Naive thymus-derived CD4-positive, alpha-beta T cell (primary cell): ENCODE data around the gene NRXN2. TPM values are rescaled to one million over a fixed set of nuclear protein-coding genes. Genes with fewer than 3 reads are reported as not detected.

ENCODE experiments used
- ATAC-seq: fragments of 150-1000 bp; cut with Tn5 transposase; 2 replicates; pipeline ENCODE4 v1.10.0; 2021; ENCODE audit warnings: mild to moderate bottlenecking, moderate library complexity
- CTCF ChIA-PET: fragments of 350-600 bp; sonication (Branson Sonifier 250); formaldehyde crosslinking; loops from one replicate; lab custom pipeline; 2021; ENCODE audit warnings: antibody characterized with exemption; lab: Charles Lee
- POLR2A ChIA-PET: fragments of 350-600 bp; sonication (Branson Sonifier 250); formaldehyde crosslinking; loops from one replicate; lab custom pipeline; 2021; ENCODE audit warnings: antibody characterized with exemption, inconsistent platforms; lab: Charles Lee
- DNase-seq, 9 donors: peaks; one replicate each; pipeline versions ENCODE4 v3.0.0 to v3.0.0-alpha.2; 2020 to 2022; ENCODE audit warnings: mixed read lengths in 1 of 9
- H3K27ac ChIP-seq: one replicate; pipeline ENCODE4 v1.7.0; 2013; ENCODE audit warnings: mild to moderate bottlenecking, low read depth, low read length, moderate library complexity
- H3K27me3 ChIP-seq, 2 donors: one replicate each; pipeline ENCODE4 v1.7.0; 2013; ENCODE audit warnings: low read length in 2 of 2, mild to moderate bottlenecking in 2 of 2, moderate library complexity in 2 of 2; ENCODE audit not compliant: control insufficient read depth in 2 of 2, insufficient read depth in 2 of 2
- H3K36me3 ChIP-seq, 3 experiments: 1 replicate in 2 of 3; 2 replicates in 1 of 3; pipeline ENCODE4 v1.7.0; 2013; ENCODE audit warnings: low read length in 3 of 3, mild to moderate bottlenecking in 3 of 3, moderate library complexity in 1 of 3; ENCODE audit not compliant: insufficient read depth in 3 of 3, control insufficient read depth in 2 of 3
- H3K4me1 ChIP-seq, 2 donors: one replicate each; pipeline ENCODE4 v1.7.0; 2013; ENCODE audit warnings: low read length in 2 of 2, mild to moderate bottlenecking in 2 of 2, moderate library complexity in 1 of 2; ENCODE audit not compliant: control insufficient read depth in 2 of 2, insufficient read depth in 2 of 2
- H3K4me3 ChIP-seq: 2 replicates; pipeline ENCODE4 v1.7.0; 2013; ENCODE audit warnings: mild to moderate bottlenecking, low read length
- H3K9me3 ChIP-seq, 3 experiments: 1 replicate in 2 of 3; 2 replicates in 1 of 3; pipeline ENCODE4 v1.7.0; 2013; ENCODE audit warnings: low read length in 3 of 3; ENCODE audit not compliant: control insufficient read depth in 2 of 3
- H3K27ac Mint-ChIP-seq, 9 donors: one replicate each; pipeline ENCODE4 v1.8.0; 2020 to 2022; ENCODE audit warnings: mixed read lengths in 9 of 9, mild to moderate bottlenecking in 8 of 9, moderate library complexity in 5 of 9, inconsistent platforms in 2 of 9
- H3K27me3 Mint-ChIP-seq, 5 donors: one replicate each; pipeline ENCODE4 v1.8.0; 2021 to 2022; ENCODE audit warnings: mixed read lengths in 5 of 5, mild to moderate bottlenecking in 1 of 5
- H3K36me3 Mint-ChIP-seq, 5 donors: one replicate each; pipeline ENCODE4 v1.8.0; 2020 to 2022; ENCODE audit warnings: mixed read lengths in 5 of 5, mild to moderate bottlenecking in 3 of 5, inconsistent platforms in 1 of 5
- H3K4me1 Mint-ChIP-seq, 7 donors: one replicate each; pipeline ENCODE4 v1.8.0; 2020 to 2022; ENCODE audit warnings: mixed read lengths in 7 of 7, mild to moderate bottlenecking in 3 of 7, inconsistent platforms in 1 of 7
- H3K4me3 Mint-ChIP-seq, 10 donors: one replicate each; pipeline ENCODE4 v1.8.0; 2020 to 2022; ENCODE audit warnings: mild to moderate bottlenecking in 10 of 10, mixed read lengths in 10 of 10, moderate library complexity in 6 of 10, inconsistent platforms in 2 of 10
- H3K9me3 Mint-ChIP-seq, 11 donors: one replicate each; pipeline ENCODE4 v1.8.0; 2020 to 2022; ENCODE audit warnings: mixed read lengths in 11 of 11, mild to moderate bottlenecking in 4 of 11, inconsistent platforms in 1 of 11, moderate library complexity in 1 of 11
- intact Hi-C, 2 donors: fragments of 100-400 bp; cut with micrococcal nuclease; formaldehyde crosslinking; loops; one replicate each; pipeline ENCODE4 v1.15.1; 2023
- polyA plus RNA-seq, 2 donors: library from polyadenylated mRNA; unstranded; fragments of 300-500 nt; fragmentation: Illumina TruSeq; gene quantifications; one replicate each; pipeline ENCODE4 v1.2.3, GENCODE V29; 2021
- total RNA-seq, 6 experiments: library from RNA in 5 of 6; stranded (reverse) in 5 of 6; gene quantifications; 1 replicate in 5 of 6; 2 replicates in 1 of 6; pipeline ENCODE4 v1.2.3 and lab custom pipeline; 2021 to 2026

NRXN2 gene
- total and polyA plus RNA-seq, 7 experiments from 2014 or later, result 0.07 to 0.71 (median 0.27) TPM; not detected in 4

- POLR2A ChIA-PET, result interaction anchor here (0.6 to 39.7 kb wide), 12 partner anchors 0 to 794 kb away, joined by 3 to 1956 read pairs (median 4); partner anchors contain the start of genes FAU, MAP4K2, MRPL49 and PYGM
- Histone ChIP-seq H3K27me3 (no peaks in the 10 kb centered on the region), H3K27ac (peak overlapping the region; percentile 60), H3K4me1 (peaks cover 65 to 89% of the 10 kb centered on the region in 2 donors), H3K9me3 (no peaks in the 10 kb centered on the region), H3K36me3 (peaks cover 33 to 63% (median 38%) of the 10 kb centered on the region in 3 experiments), H3K4me3 (peak overlapping the region; percentile 41)
- Mint-ChIP-seq H3K4me3 (peak overlapping the region; percentile 81 to 96 (median 84)), H3K4me1 (peaks cover 73 to 98% (median 95%) of the 10 kb centered on the region in 7 donors), H3K27ac (peak overlapping the region; percentile 87 to 97 (median 92)), H3K27me3 (no peaks in the 10 kb centered on the region), H3K36me3 (peaks cover 30 to 63% (median 57%) of the 10 kb centered on the region in 5 donors), H3K9me3 (peaks cover 0 to 9% (median 0%) of the 10 kb centered on the region in 11 donors)
- ATAC-seq (no peak), DNase-seq (no peak)
- CTCF ChIA-PET, result interaction anchor here (0.8 to 19.1 kb wide), 7 partner anchors 10 to 120 kb away, joined by 3 to 305 read pairs (median 4); partner anchors contain the start of genes RASGRP2 and SF1
- intact Hi-C loops, result loop anchor here in 1 of 2 donors (1.0 kb wide), 2 partner anchors 14 to 21 kb away; partner anchors contain the start of gene SF1
Measured at GRCh38 chr11:64764753-64765152, 41.8 kb upstream of the NRXN2 start.

GRCh38 chr11:64764040-64764611, 41.1 kb upstream of the NRXN2 start:
- intact Hi-C loops, result loop anchor here in 1 of 2 donors (1.0 kb wide), 2 partner anchors 14 to 21 kb away; partner anchors contain the start of gene SF1
- POLR2A ChIA-PET, result interaction anchor here (0.7 to 39.7 kb wide), 14 partner anchors 1 to 371 kb away, joined by 3 to 1956 read pairs (median 3); partner anchors contain the start of genes FAU, MAP4K2, MEN1 and MRPL49
- peak overlapping the region; percentile 41 for H3K4me3 ChIP-seq

GRCh38 chr11:64763526-64764039, 40.6 kb upstream of the NRXN2 start:
- Histone ChIP-seq H3K9me3 (no peaks in the 10 kb centered on the region), H3K27ac (peak overlapping the region; percentile 60), H3K36me3 (peaks cover 21 to 51% (median 26%) of the 10 kb centered on the region in 3 experiments), H3K27me3 (no peaks in the 10 kb centered on the region), H3K4me1 (peaks cover 69 to 90% of the 10 kb centered on the region in 2 donors), H3K4me3 (peak overlapping the region; percentile 41)
- CTCF ChIA-PET, result interaction anchor here (0.7 to 19.1 kb wide), 10 partner anchors 8 to 86 kb away, joined by 3 to 305 read pairs (median 4); partner anchors contain the start of genes RASGRP2 and SF1
- DNase-seq (peak in 1 of 9 donors; percentile 26), ATAC-seq (no peak)
- H3K27ac Mint-ChIP-seq, result peak overlapping the region; percentile 87 to 97 (median 92)
- peaks cover 21 to 52% (median 46%) of the 10 kb centered on the region in 5 donors for H3K36me3 Mint-ChIP-seq
- peak overlapping the region; percentile 81 to 96 (median 84) for H3K4me3 Mint-ChIP-seq
- intact Hi-C loops, result loop anchor here in 1 of 2 donors (1.0 kb wide), 2 partner anchors 15 to 20 kb away; partner anchors contain the start of gene SF1
- POLR2A ChIA-PET, result interaction anchor here (0.6 to 39.7 kb wide), 17 partner anchors 1 to 371 kb away, joined by 3 to 1956 read pairs (median 4); partner anchors contain the start of genes FAU, MAP4K2, MEN1 and MRPL49
- peaks cover 0 to 9% (median 0%) of the 10 kb centered on the region in 11 donors for H3K9me3 Mint-ChIP-seq
- H3K27me3 Mint-ChIP-seq, result no peaks in the 10 kb centered on the region
- peaks cover 69 to 95% (median 88%) of the 10 kb centered on the region in 7 donors for H3K4me1 Mint-ChIP-seq

More at GRCh38 chr11:64764040-64764611, 41.1 kb upstream of the NRXN2 start:
- peaks cover 69 to 90% of the 10 kb centered on the region in 2 donors for H3K4me1 ChIP-seq
- ATAC-seq (peak; percentile 50), DNase-seq (peak in 7 of 9 donors; percentile 71 to 85 (median 80))
- H3K9me3 Mint-ChIP-seq, result peaks cover 0 to 9% (median 0%) of the 10 kb centered on the region in 11 donors
- CTCF ChIA-PET, result interaction anchor here (0.7 to 19.1 kb wide), 10 partner anchors 11 to 121 kb away, joined by 3 to 305 read pairs (median 4); partner anchors contain the start of genes RASGRP2 and SF1
- peak overlapping the region; percentile 87 to 97 (median 92) for H3K27ac Mint-ChIP-seq
- H3K27me3 ChIP-seq, result no peaks in the 10 kb centered on the region
- peaks cover 26 to 57% (median 31%) of the 10 kb centered on the region in 3 experiments for H3K36me3 ChIP-seq
- H3K36me3 Mint-ChIP-seq, result peaks cover 25 to 57% (median 51%) of the 10 kb centered on the region in 5 donors
- H3K9me3 ChIP-seq, result no peaks in the 10 kb centered on the region
- peak overlapping the region; percentile 81 to 96 (median 84) for H3K4me3 Mint-ChIP-seq
- peak overlapping the region; percentile 60 for H3K27ac ChIP-seq
- H3K4me1 Mint-ChIP-seq, result peaks cover 71 to 98% (median 92%) of the 10 kb centered on the region in 7 donors
- no peaks in the 10 kb centered on the region for H3K27me3 Mint-ChIP-seq

- peaks cover 20 to 46% (median 39%) of the 10 kb centered on the region in 5 donors for H3K36me3 Mint-ChIP-seq
- H3K27ac Mint-ChIP-seq, result peak overlapping the region; percentile 87 to 97 (median 92)
- Histone ChIP-seq H3K9me3 (no peaks in the 10 kb centered on the region), H3K27ac (peak overlapping the region; percentile 60), H3K36me3 (peaks cover 14 to 45% (median 19%) of the 10 kb centered on the region in 3 experiments), H3K4me1 (peaks cover 66 to 90% of the 10 kb centered on the region in 2 donors), H3K27me3 (no peaks in the 10 kb centered on the region), H3K4me3 (peak overlapping the region; percentile 41)
- ATAC-seq, result peak; percentile 5
- peak in 4 of 9 donors; percentile 28 to 48 (median 43) for DNase-seq
- peaks cover 0 to 9% (median 0%) of the 10 kb centered on the region in 11 donors for H3K9me3 Mint-ChIP-seq
- peaks cover 62 to 92% (median 81%) of the 10 kb centered on the region in 7 donors for H3K4me1 Mint-ChIP-seq
- H3K4me3 Mint-ChIP-seq, result peak overlapping the region; percentile 72 to 96 (median 84)
- no peaks in the 10 kb centered on the region for H3K27me3 Mint-ChIP-seq
- intact Hi-C loops, result no loop called here
- ChIA-PET CTCF (interaction anchor here (0.5 to 19.1 kb wide), 8 partner anchors 9 to 204 kb away, joined by 3 to 305 read pairs (median 8); partner anchors contain the start of genes RASGRP2 and SF1), POLR2A (interaction anchor here (0.6 to 39.7 kb wide), 14 partner anchors 2 to 372 kb away, joined by 3 to 1956 read pairs (median 4); partner anchors contain the start of genes MAP4K2, MEN1, PYGM and RASGRP2)
Measured at GRCh38 chr11:64762674-64763525, 39.9 kb upstream of the NRXN2 start.

GRCh38 chr11:64762277-64762673, 39.3 kb upstream of the NRXN2 start:
- Histone ChIP-seq H3K4me3 (no peak overlapping the region), H3K36me3 (peaks cover 8 to 38% (median 13%) of the 10 kb centered on the region in 3 experiments), H3K27ac (peak overlapping the region; percentile 60), H3K27me3 (no peaks in the 10 kb centered on the region), H3K4me1 (peaks cover 60 to 85% of the 10 kb centered on the region in 2 donors), H3K9me3 (no peaks in the 10 kb centered on the region)
- Mint-ChIP-seq H3K9me3 (peaks cover 0 to 9% (median 0%) of the 10 kb centered on the region in 11 donors), H3K27me3 (no peaks in the 10 kb centered on the region), H3K36me3 (peaks cover 16 to 40% (median 33%) of the 10 kb centered on the region in 5 donors), H3K27ac (peak overlapping the region; percentile 87 to 97 (median 92)), H3K4me1 (peaks cover 56 to 92% (median 79%) of the 10 kb centered on the region in 7 donors), H3K4me3 (peak overlapping the region; percentile 59 to 96 (median 84))
- POLR2A ChIA-PET, result interaction anchor here (0.6 to 39.7 kb wide), 5 partner anchors 3 to 736 kb away, joined by 3 to 1956 read pairs (median 7); partner anchors contain the start of genes MALAT1, PYGM, RASGRP2 and SF1
- ATAC-seq (no peak), DNase-seq (peak in 1 of 9 donors; percentile 13)
- CTCF ChIA-PET, result interaction anchor here (0.5 to 19.1 kb wide), 6 partner anchors 9 to 204 kb away, joined by 4 to 305 read pairs (median 8); partner anchors contain the start of gene RASGRP2
- intact Hi-C loops, result no loop called here
